Ovary (tissue), 9 donors: ENCODE results near the gene PTH1R. TPM values are rescaled to one million over a fixed set of nuclear protein-coding genes. Genes with fewer than 3 reads are reported as not detected.

Experiments
- DNase-seq, 5 donors: peaks; one replicate each; pipeline ENCODE4 v3.0.0-alpha.2; 2019 to 2020
- H3K27ac ChIP-seq, 2 donors: fragments of 200-600 bp; one replicate each; pipeline versions ENCODE4 v1.5.1 to v1.8.0; 2019 to 2022
- H3K27me3 ChIP-seq: fragments of 200-600 bp; one replicate; pipeline ENCODE4 v1.8.0; 2022
- H3K36me3 ChIP-seq: fragments of 200-600 bp; sonication (generic); one replicate; pipeline ENCODE4 v1.5.1; 2019
- H3K4me1 ChIP-seq: one replicate; pipeline ENCODE4 v1.8.1; 2013; ENCODE audit warnings: mild to moderate bottlenecking, moderate library complexity; ENCODE audit not compliant: insufficient read depth
- H3K4me3 ChIP-seq: fragments of 200-600 bp; sonication (generic); one replicate; pipeline ENCODE4 v1.5.1; 2017
- H3K9me3 ChIP-seq, 2 donors: fragments of 200-600 bp in 1 of 2; sonication (generic) in 1 of 2; one replicate each; pipeline versions ENCODE4 v1.5.1 to v1.8.1; 2013 to 2019; ENCODE audit warnings: mild to moderate bottlenecking in 1 of 2, moderate library complexity in 1 of 2
- EP300 ChIP-seq: sonication (generic); formaldehyde crosslinking; IDR thresholded peaks from one replicate; pipeline ENCODE4 v1.6.1; 2017; ENCODE audit warnings: antibody characterized with exemption
- POLR2A ChIP-seq: fragments of 450-650 bp; IDR thresholded peaks from one replicate; pipeline ENCODE4 v1.6.1; 2017; ENCODE audit warnings: antibody characterized with exemption, mild to moderate bottlenecking, moderate library complexity
- WGBS, 3 donors: extraction: QIAGEN DNeasy Blood & Tissue Kit in 1 of 3; methylation state at CpG; one replicate each; pipeline versions ENCODE4 v1.1.5 to v1.1.7; 2013 to 2017; 5-methylcytosine and 5-hydroxymethylcytosine counted together
- intact Hi-C, 4 donors: fragments of 100-400 bp; cut with DNase I; formaldehyde crosslinking; loops; one replicate each; pipeline versions ENCODE4 v1.11.0 to v1.15.1; 2022 to 2023
- polyA plus RNA-seq, 2 donors: library from polyadenylated mRNA; stranded (reverse); fragments of 200-250 nt in 1 of 2; fragments of 350-450 nt in 1 of 2; fragmentation: Illumina TruSeq in 1 of 2; extraction: RNeasy Lipid Tissue Mini Kit (QIAGEN cat#74804) in 1 of 2; gene quantifications; one replicate each; pipeline ENCODE4 v1.2.3, GENCODE V29; 2013 to 2014
- total RNA-seq, 7 donors: library from RNA; depleted of rRNA in 2 of 7; stranded (reverse); fragments of >200 nt in 2 of 7; fragmentation: NEBNext Ultra II Directional in 3 of 7; extraction: Animal tissue kit (Norgen Biotek cat#: 25700) in 3 of 7; gene quantifications; one replicate each; pipeline versions ENCODE4 v1.1.0 to v1.2.4, GENCODE V29; 2016 to 2023
- TF ChIP-seq, protein P1 (sequence below), 3 donors: fragments of 450-650 bp in 2 of 3; fragments of 200-600 bp in 1 of 3; IDR thresholded peaks; one replicate each; pipeline versions ENCODE4 v1.5.1 to v1.8.0; 2016 to 2022; ENCODE audit warnings: antibody characterized with exemption in 3 of 3, mild to moderate bottlenecking in 1 of 3
- donor health status: DM: no; HTN: no; CAD: no; lungs with moderate emphysema.
- donor health status: DM: no; HTN: no; CAD: no.
- donor health status: Bipolar disorder and iron deficiency.
- donor health status: DM: yes; HTN: yes; CAD: no.
- donor health status: DM: no; HTN: no; CAD: no.
- donor health status: DM: yes; HTN: yes; CAD: no.

Gene PTH1R
- total and polyA plus RNA-seq, 9 donors, result 3.8 to 23.9 (median 12.3) TPM

DNA sequence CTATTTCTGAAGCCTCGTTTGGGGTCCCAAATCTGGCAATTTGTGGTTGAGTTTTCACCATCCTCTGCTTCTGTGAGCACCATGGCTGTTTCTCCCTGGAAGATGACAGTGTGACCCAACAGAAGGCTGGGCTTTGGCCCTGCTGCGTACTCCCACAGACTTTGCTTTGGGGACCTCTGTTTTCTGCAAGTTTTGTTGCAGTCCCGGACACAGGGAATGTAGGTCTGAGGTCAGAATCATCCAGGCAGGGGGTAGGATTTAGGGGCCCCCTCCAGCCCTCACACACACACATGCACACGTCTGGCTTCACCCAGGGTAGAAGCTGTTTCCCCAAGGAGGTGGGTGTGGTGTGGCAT, 6.3 kb downstream of the PTH1R start:
- H3K36me3 ChIP-seq, result no peaks in the 10 kb centered on the region
- H3K9me3 ChIP-seq, result no peaks in the 10 kb centered on the region
- H3K27ac ChIP-seq, result peak overlapping the region in 1 of 2 donors; percentile 89
- TF ChIP-seq, protein P1, sequence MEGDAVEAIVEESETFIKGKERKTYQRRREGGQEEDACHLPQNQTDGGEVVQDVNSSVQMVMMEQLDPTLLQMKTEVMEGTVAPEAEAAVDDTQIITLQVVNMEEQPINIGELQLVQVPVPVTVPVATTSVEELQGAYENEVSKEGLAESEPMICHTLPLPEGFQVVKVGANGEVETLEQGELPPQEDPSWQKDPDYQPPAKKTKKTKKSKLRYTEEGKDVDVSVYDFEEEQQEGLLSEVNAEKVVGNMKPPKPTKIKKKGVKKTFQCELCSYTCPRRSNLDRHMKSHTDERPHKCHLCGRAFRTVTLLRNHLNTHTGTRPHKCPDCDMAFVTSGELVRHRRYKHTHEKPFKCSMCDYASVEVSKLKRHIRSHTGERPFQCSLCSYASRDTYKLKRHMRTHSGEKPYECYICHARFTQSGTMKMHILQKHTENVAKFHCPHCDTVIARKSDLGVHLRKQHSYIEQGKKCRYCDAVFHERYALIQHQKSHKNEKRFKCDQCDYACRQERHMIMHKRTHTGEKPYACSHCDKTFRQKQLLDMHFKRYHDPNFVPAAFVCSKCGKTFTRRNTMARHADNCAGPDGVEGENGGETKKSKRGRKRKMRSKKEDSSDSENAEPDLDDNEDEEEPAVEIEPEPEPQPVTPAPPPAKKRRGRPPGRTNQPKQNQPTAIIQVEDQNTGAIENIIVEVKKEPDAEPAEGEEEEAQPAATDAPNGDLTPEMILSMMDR (IDR thresholded peaks at IDR 0.05), result no peak
- TF ChIP-seq POLR2A (no peak), EP300 (no peak)
- H3K27me3 ChIP-seq, result no peaks in the 10 kb centered on the region
- intact Hi-C loops, result no loop called here
- DNase-seq, result no peak
- peaks cover 5% of the 10 kb centered on the region for H3K4me1 ChIP-seq
- 66 to 74% (median 70%) methylated on average over 4 of the region's 4 CpGs for WGBS, 3 donors
- H3K4me3 ChIP-seq, result peak overlapping the region; percentile 65

DNA sequence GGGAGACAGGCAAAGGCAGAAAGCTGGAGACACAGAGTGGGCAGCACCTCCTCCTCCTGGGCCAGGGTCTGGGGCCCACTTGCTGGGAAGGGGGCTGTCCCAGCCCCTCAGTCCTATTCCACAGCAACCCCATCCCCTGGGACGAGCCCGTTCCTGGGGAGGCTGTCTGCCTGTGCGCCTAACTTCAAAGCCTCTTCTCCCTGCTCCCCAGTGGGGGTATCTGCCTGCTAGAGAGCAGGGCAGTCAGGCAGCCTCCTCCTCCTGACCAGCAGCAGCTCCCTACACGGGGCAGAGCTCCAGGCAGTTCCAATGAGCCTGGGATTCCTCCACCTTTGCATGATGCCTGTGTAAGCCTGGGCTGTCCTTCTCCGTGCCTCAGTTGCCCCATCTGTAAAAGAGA, 6.9 kb downstream of the PTH1R start:
- WGBS, 3 donors, result 69 to 75% (median 70%) methylated on average over 5 of the region's 5 CpGs
- Histone ChIP-seq H3K4me1 (peaks cover 5% of the 10 kb centered on the region), H3K36me3 (no peaks in the 10 kb centered on the region), H3K27me3 (no peaks in the 10 kb centered on the region), H3K9me3 (no peaks in the 10 kb centered on the region), H3K4me3 (no peak overlapping the region), H3K27ac (peak overlapping the region in 1 of 2 donors; percentile 37)
- intact Hi-C loops, result no loop called here
- TF ChIP-seq, protein P1 (IDR thresholded peaks at IDR 0.05), result no peak
- TF ChIP-seq EP300 (no peak), POLR2A (no peak)
- DNase-seq, result no peak

DNA sequence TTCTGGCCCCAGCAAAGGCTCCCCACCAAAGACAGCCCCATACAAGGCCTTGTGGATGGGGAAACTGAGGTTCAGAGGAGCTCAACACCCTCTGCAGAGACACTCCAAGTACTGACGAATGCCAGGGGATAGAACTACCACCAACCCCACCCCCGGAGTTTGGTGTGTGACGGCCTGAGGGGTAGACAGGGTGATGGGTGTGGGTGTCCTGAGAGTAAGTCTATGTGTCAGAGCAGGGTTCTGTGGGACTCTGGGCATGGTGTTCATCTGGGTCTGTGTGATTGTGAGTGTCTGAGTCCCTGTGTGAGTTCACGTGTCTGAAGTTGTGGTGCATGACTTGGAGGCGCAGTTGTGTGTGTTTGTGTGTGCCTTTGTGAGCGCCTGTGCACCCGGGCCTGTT, 7.4 kb downstream of the PTH1R start:
- TF ChIP-seq POLR2A (no peak), EP300 (no peak)
- TF ChIP-seq, protein P1 (IDR thresholded peaks at IDR 0.05), result no peak
- Histone ChIP-seq H3K27me3 (no peaks in the 10 kb centered on the region), H3K9me3 (no peaks in the 10 kb centered on the region), H3K4me1 (peaks cover 6% of the 10 kb centered on the region), H3K36me3 (no peaks in the 10 kb centered on the region), H3K27ac (no peak overlapping the region), H3K4me3 (no peak overlapping the region)
- DNase-seq, result no peak
- intact Hi-C loops, result no loop called here
- 91 to 93% (median 92%) methylated on average over 7 of the region's 7 CpGs for WGBS, 3 donors

DNA sequence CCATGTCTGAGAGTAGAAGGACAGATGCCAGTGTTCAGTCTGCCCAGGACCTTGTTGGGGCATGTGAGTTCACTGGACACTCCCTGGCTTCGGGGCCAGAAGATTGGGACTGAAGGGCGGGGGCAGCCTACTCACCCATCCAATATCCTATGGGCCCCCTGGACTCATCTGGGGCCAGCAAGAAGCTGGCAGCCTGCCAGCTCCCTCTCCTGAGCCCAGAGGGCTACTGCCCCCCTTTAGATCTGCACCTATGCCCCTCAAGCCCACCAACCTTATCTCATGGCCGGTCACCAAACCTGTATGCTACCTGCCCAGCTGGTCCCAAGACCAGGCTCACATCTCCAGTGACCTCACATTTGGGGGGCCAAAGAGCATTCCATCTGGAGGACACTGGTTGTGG, 8.1 kb downstream of the PTH1R start:
- peaks cover 7% of the 10 kb centered on the region for H3K4me1 ChIP-seq
- H3K27me3 ChIP-seq, result no peaks in the 10 kb centered on the region
- intact Hi-C loops, result no loop called here
- no peaks in the 10 kb centered on the region for H3K9me3 ChIP-seq
- WGBS, 3 donors, result 88 to 98% (median 92%) methylated on average over 3 of the region's 3 CpGs
- no peak overlapping the region for H3K27ac ChIP-seq
- no peak overlapping the region for H3K4me3 ChIP-seq
- TF ChIP-seq POLR2A (no peak), EP300 (no peak)
- TF ChIP-seq, protein P1 (IDR thresholded peaks at IDR 0.05), result no peak
- no peaks in the 10 kb centered on the region for H3K36me3 ChIP-seq
- no peak for DNase-seq
